RWPE2 (cell line): Measurements from ENCODE around the gene SHANK3.

Source experiments
- ATAC-seq: fragments of 200-7000 bp; cut with Tn5 transposase; 3 replicates; pipeline ENCODE4 v1.9.1; 2021; ENCODE audit warnings: low read depth
- DNase-seq: peaks from one replicate; pipeline ENCODE4 v3.0.0-alpha.2; 2020; ENCODE audit warnings: low spot score
- H3K27ac ChIP-seq: fragments of 450-650 bp; 2 replicates; pipeline ENCODE4 v1.5.1; 2017; ENCODE audit warnings: mild to moderate bottlenecking; ENCODE audit not compliant: poor library complexity, severe bottlenecking
- H3K27me3 ChIP-seq: fragments of 250-450 bp; sonication (Bioruptor Pico); 2 replicates; pipeline ENCODE4 v1.5.1; 2021; ENCODE audit warnings: mild to moderate bottlenecking, moderate library complexity; ENCODE audit not compliant: insufficient read depth, poor library complexity, severe bottlenecking
- H3K36me3 ChIP-seq: fragments of 250-450 bp; sonication (Bioruptor Pico); 2 replicates; pipeline ENCODE4 v1.5.1; 2020; ENCODE audit warnings: low read depth, mild to moderate bottlenecking, moderate library complexity
- H3K4me1 ChIP-seq: fragments of 250-450 bp; sonication (Bioruptor Pico); 2 replicates; pipeline ENCODE4 v1.5.1; 2021; ENCODE audit warnings: mild to moderate bottlenecking, moderate library complexity; ENCODE audit not compliant: insufficient read depth, poor library complexity, severe bottlenecking
- H3K4me3 ChIP-seq: fragments of 250-450 bp; sonication (Bioruptor Pico); 2 replicates; pipeline ENCODE4 v1.5.1; 2021; ENCODE audit warnings: mild to moderate bottlenecking, moderate library complexity; ENCODE audit not compliant: severe bottlenecking
- H3K9me3 ChIP-seq: fragments of 250-450 bp; sonication (Bioruptor Pico); 2 replicates; pipeline ENCODE4 v1.5.1; 2021; ENCODE audit warnings: mild to moderate bottlenecking, moderate library complexity; ENCODE audit not compliant: severe bottlenecking
- CTCF ChIP-seq: fragments of 450-650 bp; IDR thresholded peaks from one replicate; pipeline ENCODE4 v1.5.1; 2017; ENCODE audit warnings: mild to moderate bottlenecking, moderate library complexity; ENCODE audit not compliant: poor library complexity, severe bottlenecking

The SHANK3 gene

GRCh38 chr22:50708474-50708873 is 35.9 kb downstream of the SHANK3 start:
- Histone ChIP-seq H3K4me1 (no peaks in the 10 kb centered on the region), H3K9me3 (no peaks in the 10 kb centered on the region), H3K4me3 (no peak overlapping the region), H3K36me3 (no peaks in the 10 kb centered on the region; the same call in 1 of the 2 replicates), H3K27me3 (no peaks in the 10 kb centered on the region), H3K27ac (no peak overlapping the region)
- ATAC-seq (no peak), DNase-seq (no peak)
- TF ChIP-seq CTCF, result no peak

- H3K4me1 ChIP-seq, result no peaks in the 10 kb centered on the region
- H3K4me3 ChIP-seq, result no peak overlapping the region
- TF ChIP-seq CTCF, result no peak
- ATAC-seq (no peak), DNase-seq (no peak)
- no peaks in the 10 kb centered on the region for H3K9me3 ChIP-seq
- H3K36me3 ChIP-seq, result no peaks in the 10 kb centered on the region; the same call in 1 of the 2 replicates
- H3K27ac ChIP-seq, result no peak overlapping the region
- H3K27me3 ChIP-seq, result no peaks in the 10 kb centered on the region
Measured at GRCh38 chr22:50708996-50709395, 36.4 kb downstream of the SHANK3 start.

DNA sequence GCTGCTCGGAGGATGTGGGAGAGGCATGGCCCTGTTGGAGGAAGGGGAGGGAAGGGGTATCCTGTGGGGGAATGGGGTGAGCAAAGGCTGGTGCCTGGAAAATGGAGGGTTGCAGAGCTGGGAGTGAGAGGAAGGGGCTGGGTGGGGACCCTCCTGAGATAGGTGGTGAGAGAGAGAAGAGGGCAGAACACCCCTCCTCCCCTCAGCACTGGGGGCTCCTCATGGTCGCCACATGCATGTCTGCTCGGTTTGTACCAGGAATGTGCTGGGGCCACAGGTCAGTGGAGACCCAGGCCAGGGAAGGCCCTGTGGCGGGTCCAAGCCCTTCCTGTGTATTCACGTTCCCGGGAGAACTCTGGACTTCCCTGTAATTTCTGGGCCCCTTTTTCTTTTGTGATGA is 37.6 kb downstream of the SHANK3 start:
- Histone ChIP-seq H3K27me3 (no peaks in the 10 kb centered on the region), H3K4me3 (no peak overlapping the region), H3K27ac (no peak overlapping the region), H3K4me1 (no peaks in the 10 kb centered on the region), H3K36me3 (no peaks in the 10 kb centered on the region; the same call in 1 of the 2 replicates), H3K9me3 (no peaks in the 10 kb centered on the region)
- peak; percentile 23 for DNase-seq
- no peak for TF ChIP-seq CTCF
- ATAC-seq, result no peak

DNA sequence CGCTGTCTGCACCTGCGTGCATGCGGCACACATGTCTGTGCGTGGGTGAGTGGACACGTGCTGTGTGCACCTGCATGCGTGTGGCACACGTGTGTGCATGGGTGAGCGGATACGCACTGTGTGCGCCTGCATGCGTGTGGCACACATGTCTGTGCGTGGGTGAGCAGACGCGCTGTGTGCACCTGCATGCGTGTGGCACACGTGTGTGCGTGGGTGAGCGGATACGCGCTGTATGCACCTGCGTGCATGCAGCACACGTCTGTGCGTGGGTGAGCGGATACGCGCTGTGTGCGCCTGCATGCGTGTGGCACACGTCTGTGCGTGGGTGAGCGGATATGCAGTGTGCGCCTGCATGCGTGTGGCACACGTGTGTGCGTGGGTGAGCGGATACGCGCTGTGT is 38.3 kb downstream of the SHANK3 start:
- DNase-seq, result peak; percentile 22
- H3K36me3 ChIP-seq, result no peaks in the 10 kb centered on the region
- H3K4me3 ChIP-seq, result no peak overlapping the region
- no peak for TF ChIP-seq CTCF
- no peaks in the 10 kb centered on the region for H3K9me3 ChIP-seq
- H3K27me3 ChIP-seq, result no peaks in the 10 kb centered on the region
- no peak overlapping the region for H3K27ac ChIP-seq
- H3K4me1 ChIP-seq, result no peaks in the 10 kb centered on the region
- ATAC-seq, result no peak

DNA sequence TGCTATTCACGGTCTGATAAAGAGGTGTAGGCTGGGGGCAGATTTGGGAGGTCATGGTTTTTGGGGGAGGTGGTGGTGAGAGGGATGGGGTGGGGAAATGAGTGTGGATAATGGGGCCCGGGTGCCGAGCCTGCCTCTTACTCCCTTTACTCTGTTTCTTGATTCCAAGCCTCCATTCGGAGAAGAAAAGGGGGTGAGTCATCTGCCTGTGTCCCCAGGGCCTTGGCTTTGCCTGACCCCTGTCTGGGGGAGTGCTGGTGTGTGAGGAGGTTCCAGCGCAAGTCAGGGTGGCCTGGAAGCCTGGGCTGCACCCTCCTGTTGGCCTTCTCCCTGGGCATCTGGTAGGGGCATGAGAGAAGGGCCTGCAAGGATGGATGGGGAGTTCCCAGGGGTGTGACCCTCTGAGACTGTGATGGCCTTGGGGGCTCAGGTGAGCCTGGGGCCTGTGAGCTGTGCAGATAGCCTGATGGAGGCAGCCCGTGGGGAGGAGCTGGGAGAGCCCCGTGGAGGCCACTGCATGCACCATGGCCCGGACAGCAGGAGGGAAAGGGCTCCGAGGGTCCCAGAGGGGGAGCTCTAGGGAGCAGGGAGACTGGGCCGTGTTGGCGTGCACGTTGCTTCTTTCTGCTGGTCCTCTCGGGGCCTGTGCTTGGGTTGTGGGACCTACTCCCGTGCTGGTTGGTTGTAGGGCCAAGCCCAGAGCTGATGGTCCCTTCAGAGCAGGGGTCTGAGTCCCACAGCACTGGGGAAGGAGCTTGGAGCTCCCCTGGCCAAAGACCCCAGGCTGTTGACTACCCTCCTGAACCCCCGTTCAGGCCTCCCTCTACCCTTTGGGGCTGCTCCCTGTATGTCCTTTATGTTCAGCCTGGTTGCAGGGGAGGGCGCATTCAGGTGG is 39.1 kb downstream of the SHANK3 start:
- DNase-seq (peak; percentile 23), ATAC-seq (no peak; the same call in 2 of the 3 replicates)
- H3K36me3 ChIP-seq, result no peaks in the 10 kb centered on the region
- no peaks in the 10 kb centered on the region for H3K4me1 ChIP-seq
- no peaks in the 10 kb centered on the region for H3K9me3 ChIP-seq
- H3K4me3 ChIP-seq, result no peak overlapping the region
- TF ChIP-seq CTCF, result no peak
- H3K27ac ChIP-seq, result no peak overlapping the region
- no peaks in the 10 kb centered on the region for H3K27me3 ChIP-seq
